Cerebellar nuclear complex (tissue), 1 donor: ENCODE measurements around the gene NOL4L.

Experiments
- DNase-seq, 2 experiments: peaks; one replicate each; lab custom pipeline; 2025; lab: John Stamatoyannopoulos, UW

NOL4L gene

DNA sequence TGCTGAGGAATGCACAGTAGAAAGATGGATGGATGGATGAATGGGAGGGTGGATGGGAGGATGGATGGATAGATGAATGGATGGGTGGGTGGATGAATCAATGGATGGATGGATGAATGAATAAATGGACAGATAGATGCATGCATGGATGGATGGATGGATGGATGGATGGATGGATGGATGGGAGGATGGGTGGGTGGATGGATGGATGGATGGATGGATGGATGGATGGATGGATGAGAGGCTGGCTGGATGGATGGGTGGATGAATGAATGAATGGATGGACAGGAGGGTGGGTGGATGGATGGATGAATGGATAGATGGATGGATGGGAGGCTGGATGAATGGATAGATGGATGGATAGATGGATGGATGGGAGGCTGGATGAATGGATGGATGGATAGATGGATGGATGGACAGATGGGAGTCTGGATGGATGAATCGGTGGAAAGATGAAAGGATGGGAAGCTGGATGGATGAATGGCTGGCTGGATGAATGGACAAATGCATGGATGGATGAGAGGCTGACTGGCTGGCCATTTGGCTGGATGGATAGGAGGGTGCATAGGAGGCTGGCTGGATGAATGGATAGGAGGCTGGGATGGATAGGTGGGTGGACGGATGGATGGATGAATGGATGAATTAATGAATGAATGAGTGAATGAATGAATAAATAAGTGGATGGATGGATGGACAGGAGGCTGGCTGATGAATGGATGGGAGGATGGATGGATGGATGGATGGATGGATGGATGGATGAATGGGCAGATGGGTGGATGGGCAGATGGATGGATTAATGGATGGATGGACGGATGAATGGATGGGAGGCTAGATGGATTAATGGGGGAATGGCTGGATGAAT, 28.3 kb upstream of the NOL4L start:
- no peak for DNase-seq

DNA sequence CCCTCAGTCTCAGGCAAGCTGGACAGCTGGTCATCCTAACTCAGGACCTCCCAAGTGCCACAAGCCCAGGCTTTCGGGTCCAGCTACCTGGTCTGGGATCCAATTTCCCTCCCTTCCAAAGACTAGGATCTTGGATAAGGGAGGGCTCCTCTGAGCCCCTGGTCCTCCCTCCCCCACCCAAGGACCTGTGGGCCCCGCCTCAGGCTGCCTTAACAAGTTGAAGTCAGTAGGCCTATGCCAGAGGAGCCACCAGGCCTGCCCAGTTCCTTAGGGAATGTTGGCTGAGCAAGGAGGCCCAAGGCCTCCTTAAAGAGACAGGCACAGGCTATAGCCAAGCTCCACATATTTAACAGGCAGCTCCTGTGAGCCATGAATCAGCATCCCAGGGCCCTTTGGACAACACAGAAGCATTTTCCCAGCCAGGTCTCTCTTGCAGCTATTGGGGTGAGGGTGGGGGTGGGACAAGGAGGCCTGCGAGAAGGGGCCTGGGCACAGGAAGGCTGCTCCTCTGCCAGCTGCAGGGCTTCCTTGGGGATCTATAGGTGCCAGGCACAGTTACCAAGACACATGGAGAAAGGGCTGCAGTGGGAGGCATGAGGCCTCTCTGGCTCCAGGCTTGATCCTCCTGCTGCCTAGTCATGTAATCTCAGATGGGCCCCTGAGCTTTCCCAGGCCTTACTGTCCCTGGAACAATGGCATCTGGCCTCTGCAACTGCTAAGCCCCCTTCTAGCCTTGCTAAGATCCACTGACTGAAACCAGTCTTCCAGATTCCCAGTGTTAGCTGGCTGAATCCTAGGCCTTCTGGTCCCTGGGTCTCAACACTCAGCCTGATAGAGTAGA, 27.4 kb upstream of the NOL4L start:
- DNase-seq, result no peak

DNA sequence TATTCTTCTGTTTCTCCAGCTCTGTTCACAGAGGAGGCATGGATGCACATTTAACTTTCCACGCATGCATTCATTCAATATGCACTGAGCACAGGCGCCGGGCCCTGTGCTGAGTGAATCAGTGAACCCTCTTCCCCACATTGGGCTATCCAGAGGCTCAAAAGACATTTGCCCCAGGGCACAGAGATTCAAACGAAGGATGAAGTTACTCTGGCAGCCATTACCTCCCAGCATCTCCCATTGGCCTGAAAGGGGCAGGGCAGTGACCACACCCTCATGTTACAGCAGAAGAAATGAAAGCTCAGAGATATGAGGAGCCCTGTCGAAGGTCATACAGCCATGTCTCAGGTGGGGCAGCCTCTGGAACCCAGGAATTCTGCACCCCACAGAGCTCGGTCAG, 26.7 kb upstream of the NOL4L start:
- DNase-seq, result no peak

DNA sequence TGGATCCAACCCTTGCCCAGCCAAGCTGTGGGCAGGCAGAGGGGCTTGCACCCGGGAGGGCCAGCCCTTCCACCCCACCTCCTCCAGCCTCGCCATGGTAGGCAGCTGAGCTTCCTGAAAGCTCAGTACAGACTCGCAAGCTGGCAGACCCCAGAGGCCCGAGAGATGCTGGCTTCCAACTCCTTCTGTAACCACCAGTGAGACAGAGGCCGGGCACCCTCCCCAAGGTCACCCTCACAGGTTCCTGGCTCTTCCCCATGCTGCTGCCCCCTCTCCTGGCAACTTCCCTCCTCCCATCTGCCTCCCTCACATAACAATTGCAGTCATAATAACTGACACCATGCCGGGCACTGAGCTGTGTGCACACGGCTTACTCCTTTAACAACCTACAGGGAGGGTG, 26.2 kb upstream of the NOL4L start:
- no peak for DNase-seq

DNA sequence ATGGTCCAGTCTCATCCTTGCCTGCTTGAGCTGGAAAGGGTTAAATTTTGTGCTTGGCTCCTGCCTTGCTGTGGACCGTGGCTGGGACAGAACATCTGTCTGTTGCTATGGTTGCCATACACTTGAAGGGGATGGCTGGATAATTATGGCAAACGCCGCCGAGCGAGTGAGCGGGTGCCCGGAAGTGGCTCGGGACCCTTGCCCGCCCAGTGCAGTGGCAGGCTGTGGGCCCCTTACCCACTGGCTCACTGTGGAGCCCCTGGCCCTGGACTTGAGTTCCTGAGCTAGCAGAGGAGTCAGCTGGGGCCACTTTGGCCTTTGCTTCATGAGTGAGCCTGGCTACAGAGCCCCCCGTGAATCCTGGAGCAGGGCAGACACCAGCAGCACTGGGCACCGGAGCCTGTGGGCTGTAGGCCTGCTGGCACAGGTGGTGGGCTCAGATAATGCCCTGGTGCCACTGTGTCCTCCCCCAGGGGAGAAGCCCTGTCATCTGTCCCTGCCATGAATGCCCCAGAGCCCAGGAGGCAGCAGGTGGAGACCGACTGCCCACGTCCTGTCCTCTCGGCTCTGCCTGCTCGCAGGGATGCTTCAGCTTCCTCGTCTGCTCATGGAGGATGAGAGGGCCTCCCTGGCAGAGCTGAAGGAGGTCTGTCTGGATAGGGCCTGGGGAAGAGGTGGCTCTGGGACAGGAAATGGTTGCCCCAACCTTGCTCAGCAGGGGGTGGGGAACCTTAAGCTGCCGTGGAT, 25.5 kb upstream of the NOL4L start:
- no peak for DNase-seq

DNA sequence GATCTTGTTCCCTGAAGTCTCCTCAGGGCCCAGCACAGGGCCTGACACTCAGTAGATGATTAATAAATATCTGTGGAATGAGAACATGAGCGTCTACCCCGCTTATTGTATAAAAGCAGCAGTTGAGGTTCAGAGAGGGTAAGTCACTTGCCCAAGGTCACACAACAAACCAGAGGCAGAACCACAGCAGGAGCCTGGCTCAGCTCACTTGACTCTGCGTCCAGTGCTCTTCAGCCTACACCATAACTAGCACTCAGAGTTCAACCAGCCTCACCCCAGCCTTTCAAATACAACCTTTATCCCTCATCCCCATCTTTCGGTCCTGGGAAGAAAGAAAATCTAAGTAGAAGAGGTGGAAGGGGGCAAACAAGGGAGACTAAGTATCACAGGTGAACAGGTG, 24.9 kb upstream of the NOL4L start:
- no peak for DNase-seq

DNA sequence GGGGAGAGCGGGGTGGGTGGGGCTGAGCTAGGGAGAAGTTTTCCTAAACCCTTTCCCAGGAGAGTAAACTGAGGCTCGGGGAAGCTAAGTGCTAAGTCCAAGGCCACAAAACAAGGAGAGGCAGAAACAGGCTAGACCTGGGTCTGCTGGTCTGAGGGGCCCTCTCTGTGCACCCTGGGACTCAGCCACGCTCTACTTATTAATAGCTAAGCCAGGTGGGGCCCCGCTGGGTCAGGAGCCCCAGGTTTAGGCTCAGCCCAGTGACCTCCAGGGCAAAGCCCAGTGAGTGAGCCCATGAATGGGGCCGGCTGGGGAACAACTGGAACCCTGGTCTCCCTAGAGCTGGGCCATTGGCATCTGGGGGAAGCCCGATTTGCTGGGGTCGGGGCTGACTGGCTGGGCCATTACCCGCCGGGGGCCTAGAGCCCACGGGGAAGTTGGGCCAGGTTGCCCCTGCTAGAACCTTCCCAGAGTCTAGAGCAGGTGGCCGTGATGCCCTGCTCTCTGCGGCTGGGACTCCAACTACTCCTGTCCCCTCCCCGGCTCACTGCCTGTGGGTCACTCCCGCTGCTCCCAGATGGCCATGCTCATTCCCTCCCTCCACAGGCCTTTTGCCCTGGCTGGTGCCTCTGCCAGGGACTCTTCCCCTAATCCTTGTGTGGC, 24.1 kb upstream of the NOL4L start:
- DNase-seq, result peak; percentile 29 to 66

DNA sequence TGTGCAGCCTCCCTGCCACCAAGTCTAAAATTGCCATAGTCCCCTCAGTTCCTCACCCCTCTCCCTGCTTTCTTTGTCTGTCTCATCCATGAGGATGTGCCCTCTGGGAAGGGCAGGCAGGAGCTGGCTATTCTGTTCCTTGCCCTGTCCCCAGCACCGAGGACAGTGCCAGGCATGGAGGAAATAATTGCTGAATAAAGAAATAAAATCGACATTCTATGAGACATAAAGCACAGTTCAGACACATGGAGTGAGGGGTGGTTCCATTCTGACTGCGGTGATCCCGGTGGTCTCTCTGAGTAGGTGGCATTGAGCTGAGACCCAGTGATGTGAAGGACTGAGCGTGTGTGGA, 23.5 kb upstream of the NOL4L start:
- DNase-seq, result no peak

DNA sequence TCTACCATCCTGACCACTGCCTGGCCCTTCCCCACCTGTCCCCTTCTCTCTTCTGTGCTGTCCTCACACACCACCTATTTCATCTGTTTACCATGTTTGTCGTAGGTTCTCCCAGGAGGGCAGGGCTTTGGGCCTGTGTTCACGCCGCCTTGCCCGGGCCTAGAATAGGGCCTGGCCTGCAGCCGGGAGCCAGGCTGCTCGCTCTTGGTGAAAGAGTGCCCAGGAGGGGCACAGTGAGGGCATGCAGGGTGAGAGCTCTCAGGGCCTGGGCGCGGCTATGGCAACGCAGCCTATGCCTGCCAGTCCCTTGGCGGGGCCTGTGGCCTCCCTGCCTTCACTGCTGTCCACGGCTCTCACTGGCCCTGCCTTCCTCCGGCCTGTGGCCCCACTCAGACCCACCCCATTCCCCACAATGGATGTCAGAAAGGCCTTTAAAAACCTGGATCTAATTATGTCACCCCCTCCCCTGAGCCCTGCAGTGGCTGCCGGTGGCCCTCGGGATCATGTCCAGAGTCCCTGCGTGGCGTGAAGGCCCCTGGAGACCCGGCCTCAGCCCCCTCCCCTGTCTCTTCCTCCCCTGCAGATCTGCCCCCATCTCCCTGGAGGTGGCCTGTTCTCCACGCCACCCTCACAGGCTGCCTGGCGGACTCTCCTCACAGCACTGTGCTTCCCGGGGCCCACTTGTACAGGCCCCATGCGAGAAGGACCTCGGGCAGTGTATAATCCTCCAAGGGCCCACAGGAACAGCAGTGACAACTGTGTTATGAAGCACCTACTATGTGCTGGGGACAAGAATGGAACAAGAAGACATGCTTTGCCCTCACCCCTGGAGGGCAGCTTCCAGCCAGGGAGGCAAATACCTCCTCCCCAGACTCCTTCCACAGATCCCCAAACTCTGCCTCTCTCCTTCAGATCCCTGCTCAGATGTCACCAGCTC, 22.9 kb upstream of the NOL4L start:
- no peak for DNase-seq

DNA sequence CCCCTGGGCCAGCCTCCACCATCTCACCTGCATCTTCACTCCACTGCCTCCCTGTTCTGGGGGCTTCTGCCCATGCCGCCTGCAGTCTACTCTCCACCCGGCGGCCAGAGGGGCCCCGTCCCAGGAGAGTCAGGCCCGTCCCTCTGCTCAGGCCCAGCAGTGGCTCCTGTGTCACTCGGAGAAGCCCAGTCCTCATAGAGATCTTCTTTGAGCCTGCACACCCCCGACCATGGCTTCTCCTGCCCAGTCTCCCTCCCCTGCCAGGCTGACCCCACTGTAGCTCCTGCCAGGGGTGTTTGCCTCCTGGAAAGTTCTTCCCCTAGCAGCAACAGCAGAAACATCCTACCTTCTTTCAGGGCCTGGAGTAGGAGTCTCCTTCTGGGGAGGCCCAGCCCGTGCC, 22.2 kb upstream of the NOL4L start:
- no peak for DNase-seq

DNA sequence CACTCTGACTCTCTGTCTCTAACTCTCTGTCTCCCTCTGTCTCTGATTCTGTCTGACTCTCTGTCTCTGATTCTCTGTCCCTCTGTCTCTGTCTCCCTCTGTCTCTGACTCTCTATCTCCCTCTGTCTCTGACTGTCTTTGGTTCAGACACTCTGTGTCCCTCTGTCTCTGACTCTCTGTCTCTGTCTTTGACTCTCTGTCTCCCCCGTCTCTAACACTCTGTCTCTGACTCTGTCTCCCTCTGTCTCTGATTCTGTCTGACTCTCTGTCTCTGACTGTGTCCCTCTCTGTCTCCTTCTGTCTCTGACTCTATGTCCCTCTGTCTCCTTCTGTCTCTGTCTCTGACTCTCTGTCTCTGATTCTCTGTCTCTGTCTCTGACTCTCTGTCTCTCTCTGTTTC, 21.7 kb upstream of the NOL4L start:
- no peak for DNase-seq

DNA sequence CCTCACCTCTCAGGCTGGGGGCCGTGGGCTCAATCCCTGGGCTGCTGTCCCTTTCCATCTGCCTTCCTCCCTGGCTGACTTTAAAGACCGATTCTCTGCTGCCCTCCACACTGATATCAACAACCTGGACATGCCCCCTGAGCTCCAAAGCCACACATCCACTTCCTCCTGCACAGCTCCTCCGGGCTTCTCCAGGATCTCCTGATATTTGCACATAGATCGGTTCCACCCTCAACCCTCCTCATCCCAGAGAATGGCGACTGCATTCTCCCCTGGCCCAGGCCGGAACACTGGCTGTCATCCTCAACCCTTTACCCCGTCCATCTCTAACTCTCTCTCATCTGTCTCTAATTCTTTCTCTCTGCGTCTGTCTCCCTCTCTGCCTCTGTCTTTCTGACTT, 21.0 kb upstream of the NOL4L start:
- no peak for DNase-seq

DNA sequence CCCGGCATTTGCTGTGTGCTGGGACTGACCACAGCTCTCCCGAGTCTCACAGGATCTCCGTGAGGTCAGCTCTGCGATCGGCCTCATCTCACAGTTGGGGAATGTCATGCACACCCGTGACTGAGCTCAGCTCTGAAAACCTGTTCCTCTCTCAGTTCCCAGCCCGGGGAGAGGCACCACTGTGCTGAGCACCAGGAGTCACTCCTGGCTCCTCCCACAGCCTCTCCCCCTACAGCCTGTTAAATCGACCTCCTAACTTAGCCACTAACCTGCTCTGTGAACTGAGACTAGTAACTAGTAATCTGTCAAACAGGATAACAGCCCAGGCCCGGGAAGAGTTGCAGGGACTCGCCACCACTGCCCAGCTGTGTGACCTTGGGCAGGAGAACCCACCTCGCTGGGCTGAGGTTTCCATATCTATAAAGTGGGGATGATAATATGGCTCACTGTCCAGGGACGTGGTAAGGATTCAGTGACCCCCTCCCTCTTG, 20.1 kb upstream of the NOL4L start:
- DNase-seq, result no peak

DNA sequence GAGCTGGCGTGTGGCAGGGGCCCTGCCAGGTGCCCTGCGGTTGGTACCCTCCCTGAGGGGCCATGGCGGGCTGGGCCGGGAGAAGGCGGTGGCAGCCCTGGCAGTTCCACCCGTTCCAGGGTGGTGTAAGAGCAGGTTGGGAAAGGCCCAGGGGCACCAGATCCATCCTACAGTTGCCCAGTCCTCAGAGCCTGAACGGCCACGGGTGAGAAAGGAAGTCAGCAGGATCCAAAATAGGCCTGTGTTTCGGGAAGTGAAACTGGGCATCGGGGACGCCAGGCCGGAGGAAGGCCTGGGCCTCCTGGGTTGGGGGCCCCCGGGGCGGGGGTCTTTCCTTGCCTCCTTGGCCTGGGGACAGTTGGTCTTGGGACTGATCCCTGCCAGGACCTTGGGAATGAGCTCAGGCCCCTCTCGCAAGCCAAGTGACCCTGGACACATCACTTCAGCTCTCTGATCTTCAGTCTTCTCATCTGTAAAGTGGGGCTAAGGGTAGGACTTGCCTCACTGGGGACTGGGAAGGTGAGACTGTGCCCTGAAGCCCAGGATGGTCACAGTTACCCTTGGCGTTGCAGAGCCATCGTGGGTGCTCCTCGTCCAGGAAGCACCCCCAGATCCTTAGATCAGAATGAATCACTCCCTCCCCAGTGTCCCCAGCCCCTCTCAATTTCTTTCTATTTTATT, 18.1 kb upstream of the NOL4L start:
- DNase-seq, result no peak

DNA sequence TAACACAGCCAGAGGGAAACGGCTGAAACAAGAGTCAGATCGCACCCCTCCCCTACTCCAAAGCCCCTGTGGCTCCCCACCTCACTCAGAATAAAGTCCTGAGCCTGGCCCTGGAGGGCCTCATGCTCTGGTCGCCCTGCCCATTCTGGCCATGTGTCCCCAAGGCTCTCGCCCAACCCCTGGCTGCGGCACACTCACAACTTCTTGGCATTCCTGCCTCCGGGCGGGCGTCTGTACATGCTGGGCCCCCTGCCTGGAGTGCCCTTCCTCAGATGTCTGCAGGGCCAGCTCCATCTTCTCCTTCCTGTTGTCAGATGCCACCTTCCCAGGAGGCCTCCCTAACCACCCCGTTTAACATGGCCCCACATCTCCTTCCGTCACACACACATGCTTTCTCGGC, 17.1 kb upstream of the NOL4L start:
- DNase-seq, result no peak

DNA sequence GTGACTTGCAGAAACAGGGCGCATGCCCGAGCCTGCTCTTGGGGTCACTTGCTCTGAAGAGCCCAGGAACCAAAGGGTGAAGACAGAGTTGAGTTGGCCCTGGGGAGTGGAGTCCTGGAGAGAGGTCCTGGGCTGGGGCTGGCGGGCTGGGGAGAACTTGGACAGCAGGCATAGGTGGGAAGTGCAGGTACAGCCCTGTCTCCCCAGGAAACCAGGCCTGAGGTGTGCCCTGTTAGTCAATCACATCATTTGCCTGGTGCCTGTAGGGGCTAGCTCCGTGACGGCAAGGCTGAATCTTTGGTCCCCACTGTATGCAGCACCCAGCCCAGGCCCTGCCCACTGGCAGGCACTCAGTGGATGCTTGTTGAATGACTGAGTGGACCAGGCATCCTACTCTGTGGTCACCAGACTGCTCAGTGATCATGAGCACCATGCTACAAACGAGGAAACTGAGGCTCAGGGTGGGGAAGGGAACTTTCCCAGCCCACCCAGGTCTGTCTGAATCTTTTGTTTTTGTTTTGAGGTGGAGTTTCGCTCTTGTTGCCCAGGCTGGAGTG, 15.6 kb upstream of the NOL4L start:
- DNase-seq, result no peak

DNA sequence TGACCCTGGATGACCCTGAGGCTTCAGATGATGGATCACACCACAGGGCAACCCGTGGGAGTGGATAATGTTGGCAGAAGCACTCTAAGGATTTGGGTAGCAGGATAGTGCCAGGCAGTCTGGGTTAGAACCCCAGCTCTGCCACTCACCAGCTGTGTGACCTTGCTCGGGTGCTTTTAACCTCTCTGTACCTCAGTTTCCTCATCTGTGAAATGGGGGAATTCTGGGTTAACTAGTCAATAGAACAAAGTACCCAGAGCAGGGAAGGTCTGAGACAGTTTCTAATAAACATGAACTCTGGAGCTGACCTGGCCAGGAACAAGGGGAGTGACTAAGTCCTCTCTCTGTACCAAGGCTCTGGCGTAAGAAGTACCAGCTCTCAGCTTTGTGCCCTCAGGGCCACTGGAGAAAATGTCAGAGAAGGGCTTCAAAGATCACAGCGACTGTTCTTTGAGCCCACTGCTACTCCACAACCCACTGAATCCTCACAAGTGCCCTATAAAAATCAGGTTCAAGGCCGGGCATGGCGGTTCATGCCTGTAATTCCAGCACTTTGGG, 14.7 kb upstream of the NOL4L start:
- DNase-seq, result no peak

DNA sequence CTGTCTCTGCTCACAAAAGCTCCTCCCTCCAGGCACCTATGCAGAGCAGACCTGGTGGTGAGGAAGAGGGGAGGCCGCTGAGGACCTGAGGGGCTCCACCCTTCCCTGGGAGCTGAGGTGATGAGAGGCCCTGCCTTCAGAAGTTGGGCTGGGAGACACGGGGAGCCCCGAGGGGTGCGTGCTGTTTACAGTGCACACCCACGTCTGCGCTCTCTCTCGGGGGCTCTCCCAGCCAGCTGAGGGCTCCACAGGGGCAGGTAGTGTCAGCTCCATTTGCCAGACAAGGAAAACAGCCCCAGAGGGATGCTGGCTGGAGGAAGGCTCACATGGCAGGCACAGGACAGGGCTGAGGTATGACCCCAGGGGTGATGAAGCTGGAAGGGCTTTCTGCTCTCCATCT, 13.5 kb upstream of the NOL4L start:
- DNase-seq, result no peak

DNA sequence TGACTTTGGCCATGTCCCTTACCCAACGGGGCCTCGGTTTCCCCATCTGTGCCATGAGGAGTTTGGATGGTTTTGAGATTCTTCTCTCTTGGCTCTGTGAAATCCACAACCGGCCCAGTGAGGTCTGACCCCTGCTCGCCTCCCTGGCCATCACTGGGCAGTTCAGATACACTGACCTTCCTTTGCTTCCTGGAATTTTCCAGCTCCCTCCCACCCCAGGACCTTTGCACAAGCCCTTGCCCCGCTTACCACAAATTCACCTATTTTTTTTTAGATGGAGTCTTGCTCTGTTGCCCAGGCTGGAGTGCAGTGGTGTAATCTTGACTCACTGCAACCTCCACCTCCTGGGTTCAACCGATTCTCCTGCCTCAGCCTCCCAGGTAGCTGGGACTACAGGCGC, 12.6 kb upstream of the NOL4L start:
- DNase-seq, result no peak
